KOPT-K1 (cell line): Measurements from ENCODE around the gene GRIN2B.

ENCODE experiments used
- H3K27ac ChIP-seq: fragments of 200-600 bp; sonication (generic); 2 replicates; pipeline ENCODE4 v1.5.1; 2016; ENCODE audit warnings: antibody characterized with exemption, mild to moderate bottlenecking, low read depth, low read length; ENCODE audit not compliant: poor library complexity, severe bottlenecking
- H3K36me3 ChIP-seq: fragments of 200-600 bp; sonication (generic); 2 replicates; pipeline ENCODE4 v1.5.1; 2017; ENCODE audit warnings: antibody characterized with exemption, mild to moderate bottlenecking, low read length, moderate library complexity; ENCODE audit not compliant: insufficient read depth
- H3K9me3 ChIP-seq: fragments of 200-600 bp; sonication (generic); 2 replicates; pipeline ENCODE4 v1.5.1; 2017; ENCODE audit warnings: antibody characterized with exemption, low read length, mild to moderate bottlenecking; ENCODE audit not compliant: insufficient read depth, poor library complexity, severe bottlenecking

GRIN2B gene

DNA sequence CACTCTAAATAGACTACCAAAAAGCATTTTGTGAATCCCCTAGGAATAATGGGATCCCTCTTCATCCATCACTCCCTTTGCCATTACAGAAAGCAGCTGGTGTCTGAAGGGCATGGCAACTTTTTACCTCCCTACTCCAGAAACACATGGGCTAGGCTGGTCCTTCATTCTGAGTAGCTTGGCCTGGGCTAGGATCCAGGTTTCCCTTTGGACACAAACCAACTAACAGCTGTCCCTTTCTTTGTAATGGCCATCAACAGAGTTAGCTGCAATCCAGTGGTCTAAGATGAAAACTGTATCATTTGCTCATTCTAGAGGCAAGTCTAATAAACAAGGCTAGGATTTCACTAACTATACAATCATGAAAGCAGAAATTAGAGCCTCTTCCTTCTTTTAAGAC is 7.4 kb downstream of the GRIN2B start:
- Histone ChIP-seq H3K9me3 (no peaks in the 10 kb centered on the region), H3K27ac (no peak overlapping the region), H3K36me3 (no peaks in the 10 kb centered on the region)

DNA sequence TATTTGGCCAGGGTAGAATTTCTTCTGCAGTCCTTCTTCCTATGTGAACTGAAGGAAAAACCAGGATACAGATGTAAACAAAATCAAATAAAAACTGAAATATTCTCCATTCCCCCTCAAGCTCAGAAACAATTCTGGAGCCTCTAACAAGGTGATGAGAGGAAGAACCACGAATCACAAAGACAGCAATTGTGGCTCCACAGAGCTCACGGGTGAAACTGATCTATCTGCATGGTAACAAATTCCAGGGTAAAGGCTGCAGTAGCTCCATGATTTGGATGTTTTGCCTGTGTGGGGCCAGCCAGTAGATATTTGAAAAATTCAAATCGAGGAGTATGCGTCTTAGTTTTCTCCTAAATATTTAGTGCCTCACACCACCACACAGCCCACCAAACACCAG is 10.6 kb downstream of the GRIN2B start:
- H3K9me3 ChIP-seq: no peaks in the 10 kb centered on the region
- H3K36me3 ChIP-seq: no peaks in the 10 kb centered on the region
- no peak overlapping the region for H3K27ac ChIP-seq

DNA sequence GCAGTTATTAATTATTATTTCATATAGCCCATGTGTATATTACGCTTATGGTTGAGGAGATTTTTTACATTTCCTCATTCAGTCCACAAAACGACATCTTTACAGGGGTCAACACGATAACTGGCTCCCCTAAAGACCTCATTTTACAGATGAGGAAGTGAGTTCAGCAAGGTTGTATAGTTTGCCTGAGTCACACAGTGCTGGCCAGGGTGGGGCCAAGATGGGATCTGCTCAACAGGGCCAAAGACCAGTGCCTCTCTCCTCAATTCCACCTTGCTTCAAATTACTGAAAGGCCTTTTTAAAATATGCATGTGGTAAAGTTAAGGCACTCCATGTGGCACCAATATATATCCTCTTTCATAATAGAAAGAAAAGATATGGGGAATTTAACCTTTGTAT is 13.1 kb downstream of the GRIN2B start:
- Histone ChIP-seq H3K36me3 (no peaks in the 10 kb centered on the region), H3K27ac (no peak overlapping the region), H3K9me3 (no peaks in the 10 kb centered on the region)

DNA sequence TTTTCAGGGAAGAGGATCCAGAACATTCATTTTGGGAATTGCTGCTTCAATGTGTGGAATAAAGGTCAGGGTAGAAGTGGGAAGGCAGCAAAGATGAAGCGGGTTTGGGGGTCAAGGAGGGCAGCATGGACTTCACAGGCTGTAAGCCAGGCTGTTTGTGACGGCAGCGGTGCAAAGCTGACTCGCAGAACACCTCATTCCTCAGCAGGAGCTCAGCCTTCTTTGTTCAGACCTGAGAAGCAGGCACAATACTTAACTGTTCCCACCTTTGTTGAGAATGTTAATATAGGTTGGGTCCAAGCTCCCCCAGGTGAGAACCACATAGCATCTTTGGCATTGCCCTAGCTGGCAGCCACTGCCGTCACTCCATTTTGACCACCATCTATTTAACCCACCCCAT is 16.7 kb downstream of the GRIN2B start:
- no peaks in the 10 kb centered on the region for H3K9me3 ChIP-seq
- H3K36me3 ChIP-seq: no peaks in the 10 kb centered on the region
- H3K27ac ChIP-seq: no peak overlapping the region

DNA sequence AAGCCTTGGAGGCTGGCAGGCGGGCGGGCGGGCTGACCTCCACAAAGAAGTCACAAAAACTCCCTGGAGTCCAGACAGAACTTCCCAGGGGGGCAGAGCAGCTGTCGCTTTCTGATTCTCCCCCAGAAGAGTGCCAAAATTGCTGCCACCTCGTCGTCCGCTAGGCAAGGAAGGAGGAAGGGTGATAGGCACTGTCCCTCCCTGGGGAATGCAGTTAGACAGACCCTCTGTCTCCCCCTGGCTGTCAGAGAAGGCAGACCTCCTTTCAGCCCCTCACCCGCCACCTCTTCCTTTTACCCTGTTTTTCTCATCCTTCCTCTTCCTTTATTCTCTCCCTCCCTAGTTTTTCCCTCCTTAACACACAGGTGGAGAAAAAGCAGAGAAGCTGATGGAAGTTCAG is 18.7 kb downstream of the GRIN2B start:
- H3K27ac ChIP-seq: no peak overlapping the region
- no peaks in the 10 kb centered on the region for H3K9me3 ChIP-seq
- H3K36me3 ChIP-seq: no peaks in the 10 kb centered on the region

DNA sequence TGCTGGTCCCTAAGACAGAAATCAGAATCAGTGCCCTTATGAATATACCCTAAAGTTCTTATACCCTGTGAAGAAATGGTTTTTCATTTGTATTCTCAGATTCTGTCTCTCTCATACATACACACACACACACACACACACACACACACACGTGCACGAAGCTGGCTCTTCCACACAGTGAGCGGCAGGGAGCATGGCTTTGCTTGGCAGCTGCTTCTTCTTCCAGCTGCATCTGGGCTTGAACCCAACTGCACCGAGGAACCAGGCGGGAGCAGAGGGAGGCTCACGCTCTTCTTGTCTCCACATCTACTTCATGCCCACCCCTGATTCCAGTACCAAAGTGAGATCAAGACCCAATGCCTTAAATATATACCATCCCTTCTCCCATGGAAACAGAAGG is 19.4 kb downstream of the GRIN2B start:
- H3K9me3 ChIP-seq: no peaks in the 10 kb centered on the region
- H3K27ac ChIP-seq: no peak overlapping the region
- H3K36me3 ChIP-seq: no peaks in the 10 kb centered on the region

DNA sequence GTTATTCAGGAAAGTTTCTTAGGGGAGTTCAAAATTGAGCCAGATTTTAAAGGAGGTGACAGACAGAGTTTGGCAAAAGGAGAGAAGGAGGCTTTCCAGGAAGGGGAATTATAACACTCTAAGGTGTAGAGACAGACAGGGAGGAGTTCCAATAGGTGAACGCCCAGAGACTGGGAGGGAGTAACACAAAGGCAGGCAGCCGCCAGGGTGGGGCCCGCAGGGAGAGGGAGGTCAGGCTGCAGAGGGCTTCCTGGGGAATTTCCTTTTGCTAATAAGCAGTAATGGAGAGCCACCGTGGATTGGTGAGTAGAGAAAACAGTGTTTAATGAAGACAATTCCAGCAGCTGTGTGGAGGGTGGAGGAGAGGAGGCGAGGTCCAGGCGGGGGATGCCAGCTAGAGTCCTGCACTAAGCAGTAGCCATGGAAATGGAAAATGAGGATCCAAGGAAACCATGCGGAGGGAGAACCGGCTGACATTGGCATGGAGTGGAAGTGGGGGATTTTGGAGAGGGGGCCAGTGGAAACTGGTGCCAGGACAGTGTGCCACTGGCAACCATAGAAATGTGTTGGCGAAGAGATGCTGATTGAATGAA is 22.2 kb downstream of the GRIN2B start:
- H3K9me3 ChIP-seq: no peaks in the 10 kb centered on the region
- H3K27ac ChIP-seq: no peak overlapping the region
- H3K36me3 ChIP-seq: no peaks in the 10 kb centered on the region

DNA sequence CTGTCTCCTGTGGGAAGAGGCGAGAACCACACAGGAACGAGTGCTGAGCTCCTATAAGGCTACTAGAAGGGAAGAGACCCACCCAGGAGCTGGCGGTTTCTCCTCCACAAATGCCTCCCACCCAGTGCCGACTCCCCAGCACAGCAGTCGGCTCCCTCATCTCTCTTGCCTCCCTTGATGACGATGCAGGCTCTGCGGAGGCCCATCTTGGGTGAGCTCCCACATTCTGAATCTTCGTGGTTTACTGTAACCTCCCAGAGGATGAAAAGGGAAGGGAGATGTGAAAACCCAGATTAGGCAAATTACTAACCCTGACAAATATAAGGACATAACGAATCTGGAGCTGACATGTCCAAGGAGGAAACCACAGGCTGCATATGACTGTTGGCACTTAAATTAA is 23.8 kb downstream of the GRIN2B start:
- no peaks in the 10 kb centered on the region for H3K36me3 ChIP-seq
- no peak overlapping the region for H3K27ac ChIP-seq
- no peaks in the 10 kb centered on the region for H3K9me3 ChIP-seq

DNA sequence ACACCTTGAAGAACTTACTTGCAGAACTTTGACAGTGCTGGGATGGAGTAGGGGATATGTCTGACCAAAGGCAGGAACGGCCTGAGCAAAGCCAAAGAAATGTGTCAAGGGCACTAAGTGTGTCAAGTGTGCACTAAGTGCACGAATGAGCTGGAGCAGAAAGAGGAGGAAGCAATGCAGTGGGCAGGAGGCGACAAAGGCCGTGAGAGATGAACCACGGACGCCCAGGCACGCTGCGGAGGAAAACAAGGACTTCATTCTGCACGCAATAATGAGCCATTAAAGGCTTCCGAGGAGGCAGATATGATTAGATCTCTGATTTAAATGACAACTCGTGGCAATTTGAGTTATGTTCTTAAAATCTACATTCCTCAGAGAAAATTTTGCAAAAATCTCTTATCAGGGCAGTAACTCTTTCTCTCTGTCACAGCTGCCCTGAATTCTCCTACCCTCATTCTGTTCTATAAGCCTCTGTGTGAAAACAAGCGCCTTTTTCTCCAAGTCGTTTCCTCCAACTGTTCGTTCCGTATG is 25.3 kb downstream of the GRIN2B start:
- no peak overlapping the region for H3K27ac ChIP-seq
- no peaks in the 10 kb centered on the region for H3K36me3 ChIP-seq
- H3K9me3 ChIP-seq: no peaks in the 10 kb centered on the region

DNA sequence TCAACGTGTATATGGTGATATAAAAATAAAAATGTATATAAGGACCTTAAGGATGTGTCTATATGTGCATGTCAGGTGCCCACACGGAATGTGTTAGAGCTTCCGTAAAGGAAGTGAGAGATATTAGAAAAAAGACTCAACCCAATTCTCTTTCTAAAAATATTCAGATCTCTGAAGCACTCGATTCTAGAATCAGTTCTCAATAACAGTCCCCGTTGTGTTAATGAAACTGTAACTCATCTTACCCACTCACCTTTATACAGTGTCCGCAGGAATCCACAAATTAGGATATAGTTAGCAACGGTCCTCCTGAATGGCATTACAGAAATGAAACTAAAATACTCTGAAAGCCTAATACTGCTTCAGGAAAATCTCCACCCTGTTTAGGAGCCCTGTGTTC is 29.3 kb downstream of the GRIN2B start:
- no peaks in the 10 kb centered on the region for H3K9me3 ChIP-seq
- H3K36me3 ChIP-seq: no peaks in the 10 kb centered on the region
- H3K27ac ChIP-seq: no peak overlapping the region

DNA sequence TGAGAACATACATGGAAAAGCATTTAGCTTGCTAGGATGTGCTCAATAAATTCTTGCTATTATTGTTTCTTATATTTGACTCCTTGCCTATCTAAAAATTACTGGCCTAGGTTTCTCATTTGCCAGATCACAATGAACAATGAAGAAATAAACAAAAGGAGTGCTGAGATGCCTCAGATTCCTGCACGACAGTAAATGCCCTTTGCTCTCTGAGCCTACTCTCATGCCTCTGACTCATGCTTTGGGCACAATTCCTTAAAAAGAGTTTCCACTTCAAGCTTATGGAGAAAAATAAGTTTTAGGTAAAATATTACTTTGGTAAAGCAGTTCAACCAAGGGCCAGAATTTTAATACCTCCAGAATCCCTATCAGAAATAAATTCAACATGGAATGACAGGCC is 30.9 kb downstream of the GRIN2B start:
- no peak overlapping the region for H3K27ac ChIP-seq
- H3K9me3 ChIP-seq: no peaks in the 10 kb centered on the region
- no peaks in the 10 kb centered on the region for H3K36me3 ChIP-seq

DNA sequence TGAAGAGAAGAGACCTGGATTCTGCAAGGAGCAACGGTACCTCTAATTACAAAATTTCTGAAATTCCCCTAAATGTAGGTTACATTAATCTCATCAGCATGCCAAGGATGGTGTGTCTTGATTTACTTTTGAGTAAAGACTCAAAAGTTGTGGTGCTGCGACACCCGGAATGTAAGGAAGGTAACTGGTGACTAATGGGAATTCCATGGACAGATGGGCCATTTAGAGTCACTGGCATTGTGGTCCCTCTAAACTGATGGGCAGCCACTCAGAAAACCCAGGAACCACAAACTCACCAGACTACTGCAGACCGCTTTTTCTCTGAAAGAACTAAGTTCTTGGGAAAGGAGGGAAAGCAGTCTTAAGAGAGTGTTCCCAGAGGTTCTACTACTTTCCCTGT is 32.8 kb downstream of the GRIN2B start:
- no peaks in the 10 kb centered on the region for H3K9me3 ChIP-seq

DNA sequence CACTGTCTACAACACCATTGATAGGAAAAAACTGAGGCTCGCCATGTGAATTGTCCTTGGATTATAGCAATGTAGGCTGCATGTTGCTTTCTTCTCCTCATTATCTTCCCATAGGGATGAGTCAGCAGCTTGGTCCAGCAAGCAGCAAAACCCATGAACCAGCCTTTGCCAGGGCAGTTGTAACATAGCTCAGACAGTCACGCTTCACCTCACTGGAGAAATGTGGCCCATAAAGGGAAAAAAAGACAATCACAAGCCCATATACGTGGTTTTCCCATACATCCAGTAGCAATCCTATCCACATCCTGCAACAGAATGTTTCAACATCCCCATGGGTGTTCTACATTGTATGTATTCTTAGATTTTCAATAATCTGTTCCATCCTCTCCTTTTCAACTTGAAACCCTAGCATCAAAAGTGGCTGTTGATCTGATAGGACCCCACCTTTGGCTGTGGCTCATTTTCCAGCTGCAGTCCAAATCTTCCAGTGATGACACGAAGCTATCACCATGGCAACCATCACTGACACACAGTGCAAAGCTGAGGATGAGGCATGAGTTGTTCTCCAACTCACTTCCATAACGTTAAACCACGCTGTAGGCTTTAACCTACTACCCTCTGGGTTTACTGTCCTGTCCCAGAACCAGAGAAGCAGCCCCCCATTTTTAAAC is 34.0 kb downstream of the GRIN2B start:
- H3K27ac ChIP-seq: no peak overlapping the region
- H3K9me3 ChIP-seq: no peaks in the 10 kb centered on the region
- no peaks in the 10 kb centered on the region for H3K36me3 ChIP-seq

More for the DNA sequence above, 32.8 kb downstream of the GRIN2B start:
- H3K27ac ChIP-seq: no peak overlapping the region
- H3K36me3 ChIP-seq: no peaks in the 10 kb centered on the region

DNA sequence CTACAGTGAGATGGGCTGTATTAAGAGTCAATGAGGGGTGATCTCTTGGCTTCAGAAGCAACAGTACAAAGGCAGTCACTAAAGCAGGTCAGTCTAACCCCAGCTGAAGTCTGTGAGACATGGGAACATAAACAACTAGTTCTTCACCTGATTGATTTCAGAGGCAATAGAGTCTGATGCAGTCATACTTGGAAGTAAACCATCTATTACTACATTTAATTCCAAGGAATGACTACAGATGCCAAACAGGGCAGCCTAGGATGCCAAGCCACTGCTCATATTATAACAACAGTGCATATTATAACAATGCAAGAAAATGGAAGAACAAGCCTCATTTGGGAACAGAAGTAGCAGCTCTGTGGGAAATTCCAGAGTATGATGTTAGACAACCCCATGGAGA is 35.8 kb downstream of the GRIN2B start:
- Histone ChIP-seq H3K36me3 (no peaks in the 10 kb centered on the region), H3K9me3 (no peaks in the 10 kb centered on the region), H3K27ac (no peak overlapping the region)

DNA sequence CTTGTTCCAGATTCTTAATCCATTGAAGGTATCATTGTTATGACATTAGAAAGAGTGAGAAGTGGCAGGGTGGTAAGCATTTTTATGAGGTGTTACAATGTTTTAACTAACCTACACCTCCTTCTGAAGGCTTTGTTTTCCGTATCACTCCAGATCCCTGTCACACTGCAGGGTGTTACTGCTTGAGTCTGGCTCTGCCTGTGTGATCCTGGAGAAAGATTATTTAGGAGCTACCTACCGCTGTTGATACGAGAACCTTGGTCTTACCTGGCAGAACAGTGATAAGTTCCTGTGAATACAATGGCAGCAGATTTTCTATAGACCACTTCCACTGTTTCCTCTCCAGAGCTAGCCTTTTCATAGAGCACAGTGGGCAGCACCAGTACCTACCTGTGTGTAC is 36.2 kb downstream of the GRIN2B start:
- Histone ChIP-seq H3K36me3 (no peaks in the 10 kb centered on the region), H3K9me3 (no peaks in the 10 kb centered on the region), H3K27ac (no peak overlapping the region)

DNA sequence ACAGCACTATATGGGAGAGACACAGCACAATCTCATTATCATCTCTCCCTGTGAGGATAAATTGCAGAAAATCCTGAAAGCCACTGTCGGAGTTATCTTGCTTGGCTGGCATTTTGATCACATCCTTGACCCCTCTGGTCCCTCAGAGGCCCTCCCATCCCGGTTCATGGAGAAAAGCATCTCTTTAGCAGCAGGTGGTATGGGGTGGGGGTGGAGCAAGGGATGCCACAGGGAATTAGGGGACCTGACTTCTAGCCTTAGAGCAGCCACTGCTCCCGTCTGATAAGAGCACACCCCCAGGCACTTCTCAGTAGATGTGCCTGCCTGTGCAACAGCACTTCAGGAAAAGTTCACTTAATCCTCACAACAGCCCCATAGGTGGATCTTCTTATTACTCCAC is 38.6 kb downstream of the GRIN2B start:
- no peaks in the 10 kb centered on the region for H3K9me3 ChIP-seq
- no peaks in the 10 kb centered on the region for H3K36me3 ChIP-seq
- H3K27ac ChIP-seq: no peak overlapping the region
